Lung (tissue), 12 donors: ENCODE data around the gene SLC12A6. TPM values are rescaled to one million over a fixed set of nuclear protein-coding genes. Genes with fewer than 3 reads are reported as not detected.

ENCODE experiments used
- ATAC-seq: fragments of 200-7000 bp; cut with Tn5 transposase; one replicate; pipeline ENCODE4 v1.9.1; 2020; ENCODE audit warnings: moderate number of reproducible peaks; ENCODE audit not compliant: insufficient read depth, low FRiP score
- DNase-seq, 3 donors: peaks; one replicate each; pipeline ENCODE4 v3.0.0-alpha.2; 2013 to 2017
- H3K27ac ChIP-seq, 2 donors: one replicate each; pipeline ENCODE4 v1.5.1; 2013; ENCODE audit warnings: mild to moderate bottlenecking in 2 of 2, moderate library complexity in 2 of 2, control low read depth in 1 of 2, inconsistent platforms in 1 of 2, low read depth in 1 of 2, low read length in 1 of 2
- H3K27me3 ChIP-seq, 3 donors: one replicate each; pipeline ENCODE4 v1.5.1; 2013; ENCODE audit warnings: low read length in 2 of 3; ENCODE audit not compliant: control insufficient read depth in 3 of 3, insufficient read depth in 3 of 3
- H3K36me3 ChIP-seq, 4 donors: one replicate each; pipeline ENCODE4 v1.5.1; 2013; ENCODE audit warnings: low read length in 4 of 4, mild to moderate bottlenecking in 1 of 4, moderate library complexity in 1 of 4; ENCODE audit not compliant: control insufficient read depth in 4 of 4, insufficient read depth in 4 of 4
- H3K4me1 ChIP-seq, 5 donors: one replicate each; pipeline ENCODE4 v1.5.1; 2013; ENCODE audit warnings: low read length in 5 of 5, mild to moderate bottlenecking in 2 of 5, moderate library complexity in 1 of 5; ENCODE audit not compliant: control insufficient read depth in 5 of 5, insufficient read depth in 5 of 5
- H3K4me3 ChIP-seq: one replicate; pipeline ENCODE4 v1.5.1; 2013; ENCODE audit warnings: mild to moderate bottlenecking, control low read depth, moderate library complexity
- H3K9ac ChIP-seq, 2 donors: one replicate each; pipeline ENCODE4 v1.5.1; 2013; ENCODE audit warnings: low read length in 2 of 2, control low read depth in 1 of 2; ENCODE audit not compliant: insufficient read depth in 1 of 2
- H3K9me3 ChIP-seq, 4 donors: one replicate each; pipeline ENCODE4 v1.5.1; 2013; ENCODE audit warnings: low read length in 3 of 4, mild to moderate bottlenecking in 1 of 4, moderate library complexity in 1 of 4; ENCODE audit not compliant: control insufficient read depth in 4 of 4, insufficient read depth in 3 of 4
- WGBS, 2 donors: extraction: QIAGEN DNeasy Blood & Tissue Kit; methylation state at CpG; one replicate each; pipeline ENCODE4 v1.1.7; 2013; 5-methylcytosine and 5-hydroxymethylcytosine counted together
- polyA plus RNA-seq, 2 donors: library from polyadenylated mRNA; stranded (reverse); fragments of 200-250 nt; gene quantifications; one replicate each; pipeline ENCODE4 v1.2.1, GENCODE V29; 2013
- total RNA-seq, 2 donors: library from RNA; depleted of rRNA in 1 of 2; stranded (reverse); fragments of >200 nt in 1 of 2; gene quantifications; one replicate each; pipeline ENCODE4 v1.2.1, GENCODE V29; 2014 to 2021
- TF ChIP-seq, protein P1 (sequence below): IDR thresholded peaks from 2 replicates; pipeline ENCODE4 v1.5.1; 2012; ENCODE audit warnings: mild to moderate bottlenecking; ENCODE audit errors: control extremely low read depth, extremely low read depth
- donor health status: control.
- donor health status: control.
- donor health status: Bipolar disorder and iron deficiency.
- donor health status: healthy.
- donor health status: DM: yes; HTN: yes; CAD: no.

SLC12A6 gene
- total and polyA plus RNA-seq, 4 donors: 7.6 to 58.4 (median 27.7) TPM

DNA sequence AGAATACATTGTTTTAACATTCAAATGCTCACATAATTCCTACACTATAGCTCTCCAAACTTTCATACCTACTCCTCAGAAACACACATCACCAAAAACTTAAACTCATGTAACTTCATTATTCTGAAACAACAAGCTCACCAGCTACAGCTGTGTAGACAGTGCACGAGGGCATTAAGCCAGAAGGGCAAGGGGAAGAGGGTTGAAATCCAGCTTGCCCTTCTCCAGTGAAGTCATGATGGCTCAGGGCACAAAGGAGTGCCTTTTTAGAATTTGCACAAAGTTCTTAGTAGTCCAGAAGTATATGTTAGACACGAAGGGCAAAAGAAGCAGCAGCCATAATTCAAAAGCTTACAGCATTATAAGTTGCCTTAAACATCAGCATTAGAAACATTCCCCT is 8.6 kb downstream of the SLC12A6 start:
- TF ChIP-seq, protein P1, sequence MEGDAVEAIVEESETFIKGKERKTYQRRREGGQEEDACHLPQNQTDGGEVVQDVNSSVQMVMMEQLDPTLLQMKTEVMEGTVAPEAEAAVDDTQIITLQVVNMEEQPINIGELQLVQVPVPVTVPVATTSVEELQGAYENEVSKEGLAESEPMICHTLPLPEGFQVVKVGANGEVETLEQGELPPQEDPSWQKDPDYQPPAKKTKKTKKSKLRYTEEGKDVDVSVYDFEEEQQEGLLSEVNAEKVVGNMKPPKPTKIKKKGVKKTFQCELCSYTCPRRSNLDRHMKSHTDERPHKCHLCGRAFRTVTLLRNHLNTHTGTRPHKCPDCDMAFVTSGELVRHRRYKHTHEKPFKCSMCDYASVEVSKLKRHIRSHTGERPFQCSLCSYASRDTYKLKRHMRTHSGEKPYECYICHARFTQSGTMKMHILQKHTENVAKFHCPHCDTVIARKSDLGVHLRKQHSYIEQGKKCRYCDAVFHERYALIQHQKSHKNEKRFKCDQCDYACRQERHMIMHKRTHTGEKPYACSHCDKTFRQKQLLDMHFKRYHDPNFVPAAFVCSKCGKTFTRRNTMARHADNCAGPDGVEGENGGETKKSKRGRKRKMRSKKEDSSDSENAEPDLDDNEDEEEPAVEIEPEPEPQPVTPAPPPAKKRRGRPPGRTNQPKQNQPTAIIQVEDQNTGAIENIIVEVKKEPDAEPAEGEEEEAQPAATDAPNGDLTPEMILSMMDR: no peak
- Histone ChIP-seq H3K9ac (no peak overlapping the region), H3K4me3 (no peak overlapping the region), H3K27ac (no peak overlapping the region), H3K27me3 (no peaks in the 10 kb centered on the region), H3K36me3 (no peaks in the 10 kb centered on the region), H3K4me1 (peaks cover 0 to 5% (median 0%) of the 10 kb centered on the region in 5 donors), H3K9me3 (no peaks in the 10 kb centered on the region)
- ATAC-seq (no peak), DNase-seq (no peak)
- whole genome bisulfite sequencing, 2 donors: 68 to 74% methylated on average over 2 of the region's 2 CpGs

DNA sequence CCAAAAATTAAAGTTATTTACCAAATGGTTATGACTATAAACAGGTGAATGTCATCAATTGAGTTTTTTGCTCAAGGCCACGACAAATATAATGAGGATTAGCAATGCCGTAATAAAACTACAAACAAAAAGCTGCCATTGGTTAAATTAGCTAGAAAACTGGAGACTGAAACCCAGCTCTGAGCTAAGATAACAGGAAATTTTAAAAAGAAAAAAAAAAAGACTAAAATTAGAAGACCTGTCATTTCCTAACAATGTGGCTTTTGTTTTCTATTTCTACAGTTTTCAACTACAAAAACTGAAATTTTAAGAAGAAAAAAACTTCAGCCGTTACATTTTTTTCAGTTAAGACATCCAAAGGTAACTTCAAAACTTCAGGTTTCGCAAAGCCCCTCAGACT is 9.7 kb downstream of the SLC12A6 start:
- no peak overlapping the region for H3K27ac ChIP-seq
- WGBS, 2 donors: 61 to 81% methylated on average over 4 of the region's 4 CpGs
- no peaks in the 10 kb centered on the region for H3K9me3 ChIP-seq
- TF ChIP-seq, protein P1: no peak
- no peaks in the 10 kb centered on the region for H3K36me3 ChIP-seq
- ATAC-seq: no peak
- H3K9ac ChIP-seq: no peak overlapping the region
- no peak overlapping the region for H3K4me3 ChIP-seq
- H3K4me1 ChIP-seq: peaks cover 0 to 5% (median 0%) of the 10 kb centered on the region in 5 donors
- no peaks in the 10 kb centered on the region for H3K27me3 ChIP-seq
- DNase-seq: no peak

DNA sequence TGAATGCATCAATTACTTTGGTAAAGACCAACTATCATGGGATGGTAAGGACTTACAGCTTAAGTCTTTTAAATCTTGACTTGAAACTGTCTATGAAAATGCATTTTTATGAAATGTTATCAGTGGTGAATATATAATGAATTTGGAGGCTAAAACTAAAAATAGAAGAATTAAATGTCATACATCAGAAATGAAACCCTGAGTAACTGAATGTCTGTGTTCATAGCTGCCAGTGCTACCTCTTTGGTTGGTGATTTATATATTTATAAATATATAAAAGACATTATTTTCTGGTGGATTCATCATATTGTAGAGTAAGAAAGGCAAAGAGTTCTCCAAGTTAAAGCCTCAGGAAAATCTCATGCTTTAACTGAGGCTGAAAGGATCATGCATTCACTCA is 12.2 kb downstream of the SLC12A6 start:
- H3K27ac ChIP-seq: no peak overlapping the region
- ATAC-seq (no peak), DNase-seq (no peak)
- no peaks in the 10 kb centered on the region for H3K9me3 ChIP-seq
- H3K36me3 ChIP-seq: no peaks in the 10 kb centered on the region
- H3K4me3 ChIP-seq: no peak overlapping the region
- H3K4me1 ChIP-seq: peaks cover 0 to 5% (median 0%) of the 10 kb centered on the region in 5 donors
- no peaks in the 10 kb centered on the region for H3K27me3 ChIP-seq
- H3K9ac ChIP-seq: no peak overlapping the region
- TF ChIP-seq, protein P1: no peak

DNA sequence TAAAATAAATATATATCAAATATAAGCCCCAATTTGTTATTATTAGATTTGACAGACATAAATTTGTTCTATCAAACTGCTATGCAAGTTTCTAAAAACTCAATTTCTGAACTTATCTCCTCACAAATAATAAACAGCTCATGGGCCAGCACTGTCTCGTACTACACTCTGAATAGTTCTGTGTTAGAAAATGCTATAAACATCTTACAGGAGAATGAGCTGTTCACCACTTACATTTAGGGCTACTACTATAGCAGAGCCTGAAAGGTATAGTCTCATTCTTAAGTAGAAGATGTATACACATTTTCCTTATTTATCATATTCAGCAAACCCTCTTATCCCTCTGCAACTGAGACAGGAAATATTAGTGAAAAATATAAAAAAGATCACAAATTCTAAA is 12.6 kb downstream of the SLC12A6 start:
- TF ChIP-seq, protein P1: no peak

More for the DNA sequence above, 12.6 kb downstream of the SLC12A6 start:
- Histone ChIP-seq H3K9me3 (no peaks in the 10 kb centered on the region), H3K27ac (no peak overlapping the region), H3K9ac (no peak overlapping the region), H3K27me3 (no peaks in the 10 kb centered on the region), H3K36me3 (no peaks in the 10 kb centered on the region), H3K4me1 (peaks cover 0 to 5% (median 0%) of the 10 kb centered on the region in 5 donors), H3K4me3 (no peak overlapping the region)
- ATAC-seq (no peak), DNase-seq (no peak)
- WGBS, 2 donors: 96% methylated on average over 1 of the region's 1 CpG
